ENCODE measurements around the gene THADA.

Gene THADA

DNA sequence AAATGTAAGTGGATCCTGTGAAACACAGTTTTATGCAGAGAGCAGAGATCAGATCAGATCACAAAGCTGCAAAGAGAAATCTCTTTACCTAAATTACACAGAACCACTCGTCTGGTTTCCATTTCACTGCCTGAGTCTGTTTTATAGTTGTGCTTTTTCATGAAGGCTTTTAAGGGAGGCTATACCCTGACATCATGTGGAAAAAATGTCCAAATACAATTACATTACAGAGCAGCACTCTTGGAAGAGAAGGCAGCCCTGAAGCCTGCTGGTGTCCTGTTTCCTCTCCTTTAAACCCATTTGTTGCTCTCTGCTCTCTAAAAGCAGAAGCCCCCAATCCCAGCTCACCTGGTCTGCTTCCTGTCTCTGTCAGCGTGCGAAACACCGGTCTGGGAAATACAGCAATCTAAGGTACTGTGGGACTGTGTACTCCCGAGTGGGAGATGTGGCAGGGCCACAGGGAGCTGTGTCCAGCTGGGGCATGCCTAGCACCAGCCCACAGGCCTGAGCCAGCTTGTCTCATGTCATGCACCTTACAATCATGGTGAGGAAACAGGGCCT, 344.6 kb downstream of the THADA start:
- no peak for DNase-seq
- no peaks in the 10 kb centered on the region for H3K9me3 Mint-ChIP-seq
- H3K27me3 Mint-ChIP-seq (ENCODE audit: low read depth, poor library complexity) = peaks cover 4% of the 10 kb centered on the region
- peaks cover 15% of the 10 kb centered on the region for H3K36me3 Mint-ChIP-seq (ENCODE audit: low read depth)
- TF ChIP-seq, protein P1, sequence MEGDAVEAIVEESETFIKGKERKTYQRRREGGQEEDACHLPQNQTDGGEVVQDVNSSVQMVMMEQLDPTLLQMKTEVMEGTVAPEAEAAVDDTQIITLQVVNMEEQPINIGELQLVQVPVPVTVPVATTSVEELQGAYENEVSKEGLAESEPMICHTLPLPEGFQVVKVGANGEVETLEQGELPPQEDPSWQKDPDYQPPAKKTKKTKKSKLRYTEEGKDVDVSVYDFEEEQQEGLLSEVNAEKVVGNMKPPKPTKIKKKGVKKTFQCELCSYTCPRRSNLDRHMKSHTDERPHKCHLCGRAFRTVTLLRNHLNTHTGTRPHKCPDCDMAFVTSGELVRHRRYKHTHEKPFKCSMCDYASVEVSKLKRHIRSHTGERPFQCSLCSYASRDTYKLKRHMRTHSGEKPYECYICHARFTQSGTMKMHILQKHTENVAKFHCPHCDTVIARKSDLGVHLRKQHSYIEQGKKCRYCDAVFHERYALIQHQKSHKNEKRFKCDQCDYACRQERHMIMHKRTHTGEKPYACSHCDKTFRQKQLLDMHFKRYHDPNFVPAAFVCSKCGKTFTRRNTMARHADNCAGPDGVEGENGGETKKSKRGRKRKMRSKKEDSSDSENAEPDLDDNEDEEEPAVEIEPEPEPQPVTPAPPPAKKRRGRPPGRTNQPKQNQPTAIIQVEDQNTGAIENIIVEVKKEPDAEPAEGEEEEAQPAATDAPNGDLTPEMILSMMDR (IDR thresholded peaks at IDR 0.05) = no peak
- no peak overlapping the region for H3K27ac Mint-ChIP-seq
- peaks cover 11% of the 10 kb centered on the region for H3K4me1 Mint-ChIP-seq
- H3K4me3 Mint-ChIP-seq = no peak overlapping the region

DNA sequence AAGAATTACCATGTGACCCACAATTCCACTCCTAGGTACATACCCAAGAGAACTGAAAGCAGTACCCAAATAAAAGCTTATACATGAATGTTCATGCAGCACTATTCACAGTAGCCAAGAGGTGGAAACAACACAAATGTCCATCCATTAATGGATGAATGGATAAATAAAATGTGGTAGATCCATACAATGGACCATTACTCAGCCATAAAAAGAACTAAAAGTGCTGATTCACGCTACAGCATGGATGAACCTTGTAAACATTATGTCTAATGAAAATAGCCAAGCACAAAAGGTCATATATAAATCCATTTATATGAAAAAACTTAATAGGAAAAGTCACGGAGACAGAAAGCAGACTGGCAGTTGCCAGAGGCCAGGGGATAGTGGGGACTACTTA, 345.8 kb downstream of the THADA start:
- Mint-ChIP-seq H3K36me3 (ENCODE audit: low read depth) (peaks cover 15% of the 10 kb centered on the region), H3K27ac (peak overlapping the region; percentile 76), H3K9me3 (no peaks in the 10 kb centered on the region), H3K4me1 (peaks cover 6% of the 10 kb centered on the region), H3K27me3 (ENCODE audit: low read depth, poor library complexity) (peaks cover 4% of the 10 kb centered on the region), H3K4me3 (no peak overlapping the region)
- TF ChIP-seq, protein P1 (IDR thresholded peaks at IDR 0.05) = no peak
- DNase-seq = no peak

DNA sequence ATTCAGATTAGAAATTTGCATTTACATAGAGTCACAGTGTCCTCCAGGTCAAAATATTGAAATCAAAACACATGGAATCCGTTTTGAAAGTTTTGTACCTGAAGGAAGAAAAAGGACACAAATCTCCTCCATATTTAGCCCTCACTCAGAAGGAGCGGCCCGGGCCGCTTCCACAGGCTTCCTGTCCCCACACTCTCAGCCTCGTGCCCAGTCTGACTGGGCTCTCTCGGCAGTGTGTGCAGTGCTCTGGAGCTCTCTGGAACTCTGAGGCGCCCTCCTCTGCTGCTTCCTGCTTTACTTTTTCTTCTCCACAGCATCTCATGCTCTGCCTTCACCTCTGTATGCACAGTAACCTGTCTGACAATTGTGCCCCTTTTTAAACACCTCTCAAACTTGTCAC, 347.2 kb downstream of the THADA start:
- Mint-ChIP-seq H3K9me3 (no peaks in the 10 kb centered on the region), H3K4me3 (no peak overlapping the region), H3K27ac (no peak overlapping the region), H3K27me3 (ENCODE audit: low read depth, poor library complexity) (no peaks in the 10 kb centered on the region), H3K36me3 (ENCODE audit: low read depth) (peaks cover 10% of the 10 kb centered on the region), H3K4me1 (peaks cover 6% of the 10 kb centered on the region)
- no peak for DNase-seq
- TF ChIP-seq, protein P1 (IDR thresholded peaks at IDR 0.05) = no peak

DNA sequence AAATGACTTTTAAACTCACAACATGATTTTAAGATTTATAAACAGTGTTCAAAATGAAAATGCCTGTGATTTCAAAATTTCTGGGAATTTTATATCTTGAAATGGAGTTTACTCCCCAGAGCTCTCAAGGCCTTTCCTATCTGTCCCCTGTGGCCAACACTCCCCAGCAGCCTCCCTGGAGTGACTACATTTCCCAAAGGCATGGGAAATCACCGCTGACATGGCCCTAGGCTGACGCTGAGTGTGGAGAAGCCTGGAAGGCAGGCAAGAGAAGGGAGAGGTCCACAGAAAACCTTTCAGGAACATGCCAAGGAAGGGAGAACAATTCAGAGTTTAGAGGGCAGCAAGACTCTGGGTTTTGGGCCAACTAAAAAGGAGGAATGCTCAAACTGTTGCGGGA, 349.2 kb downstream of the THADA start:
- Mint-ChIP-seq H3K4me3 (no peak overlapping the region), H3K4me1 (peaks cover 10% of the 10 kb centered on the region), H3K27ac (no peak overlapping the region), H3K27me3 (ENCODE audit: low read depth, poor library complexity) (no peaks in the 10 kb centered on the region), H3K9me3 (no peaks in the 10 kb centered on the region), H3K36me3 (ENCODE audit: low read depth) (peaks cover 10% of the 10 kb centered on the region)
- TF ChIP-seq, protein P1 (IDR thresholded peaks at IDR 0.05) = no peak
- no peak for DNase-seq

DNA sequence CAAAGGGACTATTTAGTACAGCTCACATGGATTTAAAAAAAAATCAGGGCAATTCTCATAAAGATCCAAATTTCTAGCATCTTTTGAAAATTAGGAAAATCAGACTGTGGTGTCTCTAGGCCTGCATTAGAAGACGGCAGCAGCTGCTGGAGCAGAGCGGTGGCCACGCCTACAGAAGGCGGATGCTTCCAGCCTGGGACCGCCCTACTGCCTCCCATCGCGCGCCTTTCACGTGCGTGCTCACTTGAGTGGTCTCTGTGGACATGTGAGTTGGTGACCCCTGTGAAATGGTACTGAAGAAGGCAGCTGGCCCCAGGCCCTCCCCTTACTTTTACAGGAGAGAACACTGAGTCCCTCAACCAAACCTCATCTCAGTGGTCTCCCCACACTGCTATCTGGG, 354.3 kb downstream of the THADA start:
- H3K27me3 Mint-ChIP-seq (ENCODE audit: low read depth, poor library complexity) = no peaks in the 10 kb centered on the region
- peaks cover 5% of the 10 kb centered on the region for H3K36me3 Mint-ChIP-seq (ENCODE audit: low read depth)
- H3K4me3 Mint-ChIP-seq = no peak overlapping the region
- no peaks in the 10 kb centered on the region for H3K9me3 Mint-ChIP-seq
- H3K4me1 Mint-ChIP-seq = peaks cover 25% of the 10 kb centered on the region
- no peak overlapping the region for H3K27ac Mint-ChIP-seq
- no peak for DNase-seq
- TF ChIP-seq, protein P1 (IDR thresholded peaks at IDR 0.05) = no peak

DNA sequence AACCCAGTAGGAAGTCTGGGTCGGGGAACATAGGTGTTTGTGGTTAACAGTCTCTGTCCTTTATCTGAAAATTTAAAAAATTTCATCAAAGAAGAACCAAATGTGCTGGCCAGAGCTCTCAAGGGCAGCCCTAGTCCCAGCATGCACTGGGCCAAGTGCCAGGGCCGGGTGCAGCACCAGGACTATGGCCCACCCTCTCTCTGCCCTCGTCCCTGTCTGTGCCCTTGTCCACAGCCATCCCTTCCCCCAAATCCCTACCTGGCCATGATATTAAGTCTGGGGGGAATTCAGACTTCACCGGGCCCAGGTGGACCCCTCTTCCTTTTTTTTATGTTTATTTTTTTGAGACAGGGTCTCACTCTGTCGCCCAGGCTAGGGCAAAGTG, 355.1 kb downstream of the THADA start:
- Mint-ChIP-seq H3K4me1 (peaks cover 24% of the 10 kb centered on the region), H3K4me3 (no peak overlapping the region), H3K27ac (no peak overlapping the region), H3K9me3 (no peaks in the 10 kb centered on the region), H3K36me3 (ENCODE audit: low read depth) (peaks cover 10% of the 10 kb centered on the region), H3K27me3 (ENCODE audit: low read depth, poor library complexity) (no peaks in the 10 kb centered on the region)
- no peak for DNase-seq
- TF ChIP-seq, protein P1 (IDR thresholded peaks at IDR 0.05) = no peak
